SK-N-SH (cell line): ENCODE measurements around the gene GSTM2. TPM values are rescaled to one million over a fixed set of nuclear protein-coding genes. Genes with fewer than 3 reads are reported as not detected.

Experiments
- CTCF ChIA-PET: fragments of 300-600, 350-600 bp; formaldehyde crosslinking; extraction: SDS; loops from one replicate; lab custom pipeline; 2021; lab: Yijun Ruan, JAX
- POLR2A ChIA-PET: fragments of 350-600 bp; sonication (Branson Sonifier 250); formaldehyde crosslinking; extraction: SDS; loops from one replicate; lab custom pipeline; 2020; ENCODE audit warnings: antibody characterized with exemption, inconsistent platforms; lab: Yijun Ruan, JAX
- DNase-seq: peaks from one replicate; pipeline ENCODE4 v3.0.0; 2012
- H2AFZ ChIP-seq: fragments of 200-600 bp; sonication (generic); 2 replicates; pipeline ENCODE4 v1.8.1; 2016; ENCODE audit warnings: antibody characterized with exemption, mild to moderate bottlenecking, low read depth
- H3F3A ChIP-seq: fragments of 200-600 bp; sonication (generic); replicated peaks from 2 replicates; pipeline ENCODE3; 2016; ENCODE audit warnings: antibody characterized with exemption, mild to moderate bottlenecking; ENCODE audit not compliant: insufficient read depth
- H3K27ac ChIP-seq, 2 experiments: fragments of 200-500 bp in 1 of 2; fragments of 200-600 bp in 1 of 2; sonication (Bioruptor generic) in 1 of 2; sonication (generic), shearing (Covaris generic) in 1 of 2; 2 replicates each; pipeline versions ENCODE4 v1.5.1 to v1.6.1; 2014 to 2016; ENCODE audit warnings: low read depth in 2 of 2, inconsistent platforms in 1 of 2, low read length in 1 of 2, mild to moderate bottlenecking in 1 of 2, mixed read lengths in 1 of 2
- H3K27me3 ChIP-seq: fragments of 200-600 bp; sonication (generic), shearing (Covaris generic); 2 replicates; pipeline ENCODE4 v1.6.1; 2016; ENCODE audit warnings: mixed run types; ENCODE audit not compliant: insufficient read depth
- H3K36me3 ChIP-seq, 2 experiments: fragments of 200-500 bp in 1 of 2; fragments of 200-600 bp in 1 of 2; sonication (Bioruptor generic) in 1 of 2; sonication (generic) in 1 of 2; replicated peaks in 1 of 2; 2 replicates each; pipeline versions ENCODE3 to v1.5.1; 2014 to 2016; ENCODE audit warnings: low read length in 1 of 2, mild to moderate bottlenecking in 1 of 2; ENCODE audit not compliant: insufficient read depth in 2 of 2, control insufficient read depth in 1 of 2
- H3K4me1 ChIP-seq, 2 experiments: fragments of 200-500 bp in 1 of 2; fragments of 200-600 bp in 1 of 2; sonication (Bioruptor generic) in 1 of 2; sonication (generic), shearing (Covaris generic) in 1 of 2; 2 replicates each; pipeline versions ENCODE4 v1.5.1 to v1.6.1; 2014 to 2016; ENCODE audit warnings: low read depth in 1 of 2, low read length in 1 of 2, mixed run types in 1 of 2; ENCODE audit not compliant: insufficient read depth in 2 of 2, control insufficient read depth in 1 of 2
- H3K4me2 ChIP-seq: fragments of 200-600 bp; sonication (generic), shearing (Covaris generic); 2 replicates; pipeline ENCODE4 v1.6.1; 2017; ENCODE audit warnings: mixed run types
- H3K4me3 ChIP-seq, 2 experiments: fragments of 200-500 bp in 1 of 2; fragments of 200-600 bp in 1 of 2; sonication (Bioruptor generic) in 1 of 2; sonication (generic), shearing (Covaris generic) in 1 of 2; 2 replicates each; pipeline versions ENCODE4 v1.5.1 to v1.8.1; 2014 to 2016; ENCODE audit warnings: low read depth in 2 of 2, inconsistent platforms in 1 of 2, low read length in 1 of 2, mild to moderate bottlenecking in 1 of 2, mixed read lengths in 1 of 2, moderate library complexity in 1 of 2
- H3K79me2 ChIP-seq: fragments of 200-600 bp; sonication (generic); 2 replicates; pipeline ENCODE4 v1.8.1; 2017; ENCODE audit warnings: mild to moderate bottlenecking; ENCODE audit not compliant: insufficient read depth
- H3K9ac ChIP-seq: fragments of 200-600 bp; sonication (generic); 2 replicates; pipeline ENCODE4 v1.6.1; 2017; ENCODE audit warnings: mixed run types
- H3K9me2 ChIP-seq: fragments of 200-600 bp; sonication (generic); 2 replicates; pipeline ENCODE4 v1.6.1; 2017; ENCODE audit warnings: mixed run types
- H3K9me3 ChIP-seq: fragments of 200-600 bp; sonication (generic); 2 replicates; pipeline ENCODE4 v1.6.1; 2017; ENCODE audit warnings: mixed run types, mild to moderate bottlenecking, moderate library complexity
- H4K20me1 ChIP-seq: fragments of 200-600 bp; sonication (generic); 2 replicates; pipeline ENCODE4 v1.6.1; 2017; ENCODE audit warnings: mild to moderate bottlenecking, mixed run types; ENCODE audit not compliant: insufficient read depth
- CTCF ChIP-seq: fragments of 200-600 bp; sonication (generic); IDR thresholded peaks from 2 replicates; pipeline ENCODE4 v1.6.1; 2017; ENCODE audit warnings: antibody characterized with exemption, mild to moderate bottlenecking, moderate library complexity
- ELF1 ChIP-seq: IDR thresholded peaks from 2 replicates; pipeline ENCODE4 v1.4.0; 2012
- GABPA ChIP-seq: IDR thresholded peaks from 2 replicates; pipeline ENCODE4 v1.4.0; 2012; ENCODE audit warnings: low read depth, mild to moderate bottlenecking
- MAX ChIP-seq: IDR thresholded peaks from 2 replicates; pipeline ENCODE4 v1.4.0; 2012; ENCODE audit warnings: low read depth
- MXI1 ChIP-seq: IDR thresholded peaks from 2 replicates; pipeline ENCODE4 v1.6.1; 2012; ENCODE audit warnings: mild to moderate bottlenecking, low read depth, low read length, improper control_type of control experiment
- REST ChIP-seq: IDR thresholded peaks from 2 replicates; pipeline ENCODE4 v1.6.1; 2012; ENCODE audit warnings: mild to moderate bottlenecking, low read depth, low read length, moderate library complexity
- TAF1 ChIP-seq: IDR thresholded peaks from 2 replicates; pipeline ENCODE4 v1.6.1; 2012; ENCODE audit warnings: low read depth, mild to moderate bottlenecking, low read length, moderate library complexity, borderline replicate concordance
- USF2 ChIP-seq: fragments of 150-350 bp; IDR thresholded peaks from 2 replicates; pipeline ENCODE4 v1.6.1; 2017; ENCODE audit warnings: antibody characterized with exemption, low read length, low read depth, borderline replicate concordance
- WGBS: methylation state at CpG from one replicate; pipeline ENCODE4 v1.1.6; 2017; ENCODE audit warnings: low lambda C conversion rate; 5-methylcytosine and 5-hydroxymethylcytosine counted together
- polyA plus RNA-seq, 3 experiments: library from polyadenylated mRNA; depleted of rRNA; stranded (reverse); fragments of >200 nt; gene quantifications; 2 replicates each; pipeline ENCODE4 v1.2.3, GENCODE V29; 2012
- TF ChIP-seq, protein P1 (sequence below): IDR thresholded peaks from 2 replicates; pipeline ENCODE4; 2012

GSTM2 gene
- polyA plus RNA-seq, 1 of the 3 experiments (the other 2 are of a cell fraction): 70.2 TPM

GRCh38 chr1:109655615-109656519 is 12.0 kb upstream of the GSTM2 start, which contains the start of gene GSTM4:
GSTM4 (plus strand) TSS chr1:109656099; CDS start chr1:109656390, 291 bp downstream.
- Histone ChIP-seq H3K9ac (peak within 1 kb of the TSS; percentile 68), H3K4me3 (peak within 1 kb of the TSS; percentile 69 to 72), H3F3A (no peaks in the 10 kb centered on the region), H2AFZ (peak within 1 kb of the TSS; percentile 97), H3K79me2 (no peaks in the 10 kb centered on the region), H3K36me3 (peaks cover 0 to 7% of the 10 kb centered on the region in 2 experiments), H3K27me3 (no peaks in the 10 kb centered on the region), H4K20me1 (no peaks in the 10 kb centered on the region), H3K27ac (peak within 1 kb of the TSS; percentile 41 to 83; a peak in 3 of 4 replicates), H3K4me2 (peak within 1 kb of the TSS; percentile 84), H3K4me1 (peaks cover 12% of the 10 kb centered on the region in 2 experiments; a peak in 3 of 4 replicates), H3K9me2 (no peaks in the 10 kb centered on the region), H3K9me3 (no peaks in the 10 kb centered on the region)
- peak; percentile 89 for DNase-seq
- 7% methylated on average over 14 of the region's 54 CpGs for WGBS
- ChIA-PET CTCF (interaction anchor here (0.7 to 4.0 kb wide), 16 partner anchors 10 to 507 kb away, joined by 3 to 29 read pairs (median 5); partner anchors contain the start of gene AHCYL1), POLR2A (interaction anchor here (0.7 to 3.3 kb wide), 2 partner anchors 16 to 108 kb away, joined by 4 to 13 read pairs; partner anchors contain the start of gene GNAI3)
- TF ChIP-seq, protein P1, sequence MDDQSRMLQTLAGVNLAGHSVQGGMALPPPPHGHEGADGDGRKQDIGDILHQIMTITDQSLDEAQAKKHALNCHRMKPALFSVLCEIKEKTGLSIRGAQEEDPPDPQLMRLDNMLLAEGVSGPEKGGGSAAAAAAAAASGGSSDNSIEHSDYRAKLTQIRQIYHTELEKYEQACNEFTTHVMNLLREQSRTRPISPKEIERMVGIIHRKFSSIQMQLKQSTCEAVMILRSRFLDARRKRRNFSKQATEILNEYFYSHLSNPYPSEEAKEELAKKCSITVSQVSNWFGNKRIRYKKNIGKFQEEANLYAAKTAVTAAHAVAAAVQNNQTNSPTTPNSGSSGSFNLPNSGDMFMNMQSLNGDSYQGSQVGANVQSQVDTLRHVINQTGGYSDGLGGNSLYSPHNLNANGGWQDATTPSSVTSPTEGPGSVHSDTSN: peak; percentile 27; the same call in 1 of the 2 replicates
- TF ChIP-seq TAF1 (0 out of 2 replicates have a peak, but pooled peaks have one; percentile 37), USF2 (no peak), MAX (peak; percentile 29), CTCF (peak; percentile 20; the same call in 1 of the 2 replicates), MXI1 (peak; percentile 13; the same call in 1 of the 2 replicates), REST (no peak), GABPA (peak; percentile 42), ELF1 (peak; percentile 66; the same call in 1 of the 2 replicates)
